Vagina (tissue), 2 donors: Measurements from ENCODE around the gene HEXIM2. TPM values are rescaled to one million over a fixed set of nuclear protein-coding genes. Genes with fewer than 3 reads are reported as not detected.

Experiments used
- DNase-seq, 2 donors: peaks; one replicate each; pipeline ENCODE4 v3.0.0-alpha.2; 2017; ENCODE audit errors: extremely low spot score in 2 of 2
- H3K27ac ChIP-seq: fragments of 200-600 bp; sonication (generic); one replicate; pipeline ENCODE4 v1.5.1; 2019
- H3K27me3 ChIP-seq: fragments of 200-600 bp; sonication (generic); one replicate; pipeline ENCODE4 v1.5.1; 2019
- H3K36me3 ChIP-seq, 2 donors: fragments of 200-600 bp; sonication (generic); one replicate each; pipeline ENCODE4 v1.5.1; 2017 to 2019
- H3K4me1 ChIP-seq: fragments of 200-600 bp; sonication (generic); one replicate; pipeline ENCODE4 v1.5.1; 2019
- H3K4me3 ChIP-seq, 2 donors: fragments of 200-600 bp; sonication (generic); 1 replicate in 1 of 2; 2 replicates in 1 of 2; pipeline ENCODE4 v1.5.1; 2016 to 2019
- H3K9me3 ChIP-seq: fragments of 200-600 bp; sonication (generic); one replicate; pipeline ENCODE4 v1.5.1; 2019
- CTCF ChIP-seq, 3 experiments: fragments of 450-650 bp in 2 of 3; fragments of 200-600 bp in 1 of 3; sonication (generic) in 1 of 3; IDR thresholded peaks; one replicate each; pipeline ENCODE4 v1.5.1; 2017 to 2019; ENCODE audit warnings: antibody characterized with exemption in 3 of 3, mild to moderate bottlenecking in 2 of 3, moderate library complexity in 2 of 3
- POLR2A ChIP-seq, 2 donors: fragments of 450-650 bp; IDR thresholded peaks; one replicate each; pipeline ENCODE4 v1.6.1; 2017; ENCODE audit warnings: antibody characterized with exemption in 2 of 2, mild to moderate bottlenecking in 2 of 2, moderate library complexity in 2 of 2
- POLR2AphosphoS5 ChIP-seq, 2 donors: sonication (generic); formaldehyde crosslinking; IDR thresholded peaks; one replicate each; pipeline ENCODE4 v1.9.0; 2017; ENCODE audit warnings: antibody characterized with exemption in 2 of 2, mild to moderate bottlenecking in 2 of 2, low read depth in 1 of 2; ENCODE audit not compliant: insufficient read depth in 1 of 2
- intact Hi-C: fragments of 100-400 bp; cut with DNase I; formaldehyde crosslinking; loops from one replicate; pipeline ENCODE4 v1.15.1; 2023
- total RNA-seq: library from RNA; depleted of rRNA; stranded (reverse); fragments of >200 nt; gene quantifications from one replicate; pipeline ENCODE4 v1.2.3, GENCODE V29; 2016

Gene HEXIM2
- total RNA-seq, 1 donor from 2014 or later: 9.8 TPM

- no peak for DNase-seq
- Histone ChIP-seq H3K9me3 (no peaks in the 10 kb centered on the region), H3K4me3 (no peak overlapping the region), H3K27ac (no peak overlapping the region), H3K27me3 (no peaks in the 10 kb centered on the region), H3K36me3 (no peaks in the 10 kb centered on the region), H3K4me1 (peaks cover 16% of the 10 kb centered on the region)
- TF ChIP-seq POLR2AphosphoS5 (IDR thresholded peaks at IDR 0.05; ENCODE audit: insufficient read depth in 1 of 2, low read depth in 1 of 2) (no peak), CTCF (IDR thresholded peaks at IDR 0.05) (no peak), POLR2A (IDR thresholded peaks at IDR 0.05) (no peak)
- intact Hi-C loops: loop anchor here (5.0 kb wide), 1 partner anchor 60 kb away; no protein-coding TSS in a partner anchor
Observed at GRCh38 chr17:45137561-45138305, 23.9 kb upstream of the HEXIM2 start.

- H3K27me3 ChIP-seq: no peaks in the 10 kb centered on the region
- no peak overlapping the region for H3K4me3 ChIP-seq
- H3K4me1 ChIP-seq: peaks cover 24% of the 10 kb centered on the region
- no peaks in the 10 kb centered on the region for H3K9me3 ChIP-seq
- DNase-seq: no peak
- H3K36me3 ChIP-seq: no peaks in the 10 kb centered on the region
- H3K27ac ChIP-seq: no peak overlapping the region
- TF ChIP-seq POLR2AphosphoS5 (IDR thresholded peaks at IDR 0.05; ENCODE audit: insufficient read depth in 1 of 2, low read depth in 1 of 2) (no peak), CTCF (IDR thresholded peaks at IDR 0.05) (no peak), POLR2A (IDR thresholded peaks at IDR 0.05) (no peak)
- intact Hi-C loops: loop anchor here (5.0 kb wide), 1 partner anchor 58 kb away; no protein-coding TSS in a partner anchor
Observed at GRCh38 chr17:45138911-45139532, 22.7 kb upstream of the HEXIM2 start.

GRCh38 chr17:45139533-45139920 lies 22.1 kb upstream of the HEXIM2 start:
- Histone ChIP-seq H3K4me1 (peaks cover 26% of the 10 kb centered on the region), H3K4me3 (no peak overlapping the region), H3K27ac (no peak overlapping the region), H3K27me3 (no peaks in the 10 kb centered on the region), H3K36me3 (no peaks in the 10 kb centered on the region), H3K9me3 (no peaks in the 10 kb centered on the region)
- no peak for DNase-seq
- TF ChIP-seq POLR2AphosphoS5 (IDR thresholded peaks at IDR 0.05; ENCODE audit: insufficient read depth in 1 of 2, low read depth in 1 of 2): no peak
- no peak for TF ChIP-seq POLR2A (IDR thresholded peaks at IDR 0.05)
- no peak for TF ChIP-seq CTCF (IDR thresholded peaks at IDR 0.05)
- intact Hi-C loops: loop anchor here (5.0 kb wide), 1 partner anchor 58 kb away; no protein-coding TSS in a partner anchor

- intact Hi-C loops: loop anchor here (10.0 kb wide), 1 partner anchor 172 kb away; the partner anchor contains the start of gene MAP3K14
- Histone ChIP-seq H3K9me3 (no peaks in the 10 kb centered on the region), H3K36me3 (no peaks in the 10 kb centered on the region), H3K27me3 (no peaks in the 10 kb centered on the region), H3K4me3 (peak overlapping the region; percentile 53 to 64), H3K4me1 (peaks cover 35% of the 10 kb centered on the region), H3K27ac (peak overlapping the region; percentile 98)
- no peak for DNase-seq
- TF ChIP-seq POLR2A (IDR thresholded peaks at IDR 0.05) (no peak), POLR2AphosphoS5 (IDR thresholded peaks at IDR 0.05; ENCODE audit: insufficient read depth in 1 of 2, low read depth in 1 of 2) (no peak), CTCF (IDR thresholded peaks at IDR 0.05) (no peak)
Observed at GRCh38 chr17:45143094-45143670, 18.5 kb upstream of the HEXIM2 start.
